Duodenal mucosa (tissue), 2 donors: ENCODE measurements around the gene ELMO3.

Experiments
- H3K27ac ChIP-seq: one replicate; pipeline ENCODE4 v1.7.0; 2013; ENCODE audit warnings: low read depth, low read length
- H3K27me3 ChIP-seq, 2 donors: one replicate each; pipeline ENCODE4 v1.7.0; 2013; ENCODE audit warnings: low read length in 2 of 2, control low read depth in 1 of 2; ENCODE audit not compliant: insufficient read depth in 2 of 2, control insufficient read depth in 1 of 2
- H3K36me3 ChIP-seq, 2 donors: one replicate each; pipeline ENCODE4 v1.7.0; 2013; ENCODE audit warnings: low read length in 2 of 2, control low read depth in 1 of 2; ENCODE audit not compliant: insufficient read depth in 2 of 2, control insufficient read depth in 1 of 2
- H3K4me1 ChIP-seq, 2 donors: one replicate each; pipeline ENCODE4 v1.7.0; 2013; ENCODE audit warnings: low read length in 2 of 2, control low read depth in 1 of 2; ENCODE audit not compliant: insufficient read depth in 2 of 2, control insufficient read depth in 1 of 2
- H3K4me3 ChIP-seq, 2 donors: one replicate each; pipeline ENCODE4 v1.7.0; 2013; ENCODE audit warnings: low read length in 2 of 2, low read depth in 1 of 2
- H3K9ac ChIP-seq, 2 donors: one replicate each; pipeline ENCODE4 v1.7.0; 2013; ENCODE audit warnings: low read length in 2 of 2, low read depth in 1 of 2
- H3K9me3 ChIP-seq, 2 donors: one replicate each; pipeline ENCODE4 v1.7.0; 2013; ENCODE audit warnings: low read length in 2 of 2, control low read depth in 1 of 2; ENCODE audit not compliant: control insufficient read depth in 1 of 2

Gene ELMO3

DNA sequence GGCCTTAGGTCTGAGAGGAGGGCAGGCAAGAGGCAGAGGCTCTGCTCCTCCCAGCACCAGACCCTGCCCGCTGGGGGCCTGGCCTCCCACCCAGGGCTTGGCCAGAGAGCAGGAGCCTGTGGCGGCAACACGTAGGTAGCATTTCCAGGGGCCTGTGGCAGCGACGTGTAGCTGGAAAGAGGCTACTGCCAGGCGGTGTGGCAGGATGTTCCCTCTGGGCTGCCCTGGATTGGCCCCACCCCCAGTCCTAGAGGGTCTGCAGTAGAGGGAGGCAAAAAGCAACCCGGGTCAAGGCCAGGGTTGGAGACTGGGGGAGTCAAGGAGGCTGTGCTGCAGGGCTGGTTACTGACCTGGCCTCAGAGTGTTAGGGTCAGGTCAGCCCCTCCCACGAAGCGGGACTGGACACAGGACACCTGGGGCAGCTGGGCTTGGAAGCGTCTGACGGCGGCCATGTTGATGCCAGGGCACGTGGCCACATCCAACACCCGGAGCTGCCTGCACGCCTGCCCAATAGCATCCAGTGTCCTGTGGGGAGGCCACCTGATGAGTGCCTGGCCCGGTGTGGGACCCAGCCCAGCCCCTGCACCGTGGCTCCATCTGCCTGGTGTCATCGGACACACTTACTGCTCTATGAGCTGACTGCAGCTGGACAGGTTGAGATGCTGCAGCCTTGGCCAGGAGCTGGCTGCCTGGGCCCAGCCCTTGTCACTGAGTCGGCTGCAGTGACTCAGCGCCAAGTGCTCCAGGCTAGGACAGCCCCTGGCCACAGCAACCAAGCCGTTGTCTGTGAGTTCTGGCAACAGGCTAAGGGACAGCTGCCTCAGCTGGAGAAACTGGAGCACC is 8.5 kb downstream of the ELMO3 start:
- H3K4me3 ChIP-seq = no peak overlapping the region
- no peaks in the 10 kb centered on the region for H3K27me3 ChIP-seq
- peaks cover 3 to 20% of the 10 kb centered on the region in 2 donors for H3K36me3 ChIP-seq
- H3K4me1 ChIP-seq = no peaks in the 10 kb centered on the region
- no peak overlapping the region for H3K27ac ChIP-seq
- H3K9ac ChIP-seq = no peak overlapping the region
- no peaks in the 10 kb centered on the region for H3K9me3 ChIP-seq

DNA sequence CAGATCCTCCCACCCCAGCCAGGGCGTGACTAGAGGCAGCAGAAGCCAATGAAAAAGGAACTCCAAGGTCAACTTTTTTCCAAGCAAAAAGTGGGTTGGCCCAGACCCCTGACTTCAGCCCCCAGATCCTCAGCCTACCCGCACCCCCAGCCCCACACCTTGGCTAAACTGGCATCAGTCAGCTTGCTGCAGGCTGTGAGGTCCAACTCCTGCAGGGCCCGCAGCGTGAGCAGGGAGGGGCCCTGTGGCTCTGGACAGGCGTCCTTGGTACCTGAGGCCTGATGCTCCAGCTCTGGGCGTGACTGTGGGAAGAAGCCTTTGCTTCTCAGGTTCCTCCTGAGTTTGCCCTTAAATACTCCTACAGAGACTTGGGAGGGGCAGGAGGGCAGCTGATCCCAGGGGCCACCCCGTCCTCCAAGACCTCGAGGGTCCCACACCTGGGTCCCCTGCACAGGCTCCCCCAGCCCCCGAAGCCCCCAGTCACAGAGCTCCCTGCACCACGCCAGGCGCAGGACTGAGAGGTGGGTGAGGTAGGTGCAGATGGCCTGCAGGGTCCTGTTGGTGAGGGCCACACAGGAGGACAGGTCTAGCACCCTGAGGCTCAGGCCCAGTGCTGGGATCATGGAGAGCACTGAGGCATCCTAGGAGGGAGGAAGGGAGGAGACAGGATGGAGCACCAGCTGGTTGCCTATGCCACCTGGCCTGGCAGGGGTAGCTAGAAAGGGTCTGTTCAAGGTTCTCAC is 9.4 kb downstream of the ELMO3 start:
- Histone ChIP-seq H3K9ac (no peak overlapping the region), H3K4me3 (no peak overlapping the region), H3K9me3 (no peaks in the 10 kb centered on the region), H3K36me3 (peaks cover 0 to 12% of the 10 kb centered on the region in 2 donors), H3K4me1 (peaks cover 2 to 4% of the 10 kb centered on the region in 2 donors), H3K27ac (no peak overlapping the region), H3K27me3 (no peaks in the 10 kb centered on the region)

DNA sequence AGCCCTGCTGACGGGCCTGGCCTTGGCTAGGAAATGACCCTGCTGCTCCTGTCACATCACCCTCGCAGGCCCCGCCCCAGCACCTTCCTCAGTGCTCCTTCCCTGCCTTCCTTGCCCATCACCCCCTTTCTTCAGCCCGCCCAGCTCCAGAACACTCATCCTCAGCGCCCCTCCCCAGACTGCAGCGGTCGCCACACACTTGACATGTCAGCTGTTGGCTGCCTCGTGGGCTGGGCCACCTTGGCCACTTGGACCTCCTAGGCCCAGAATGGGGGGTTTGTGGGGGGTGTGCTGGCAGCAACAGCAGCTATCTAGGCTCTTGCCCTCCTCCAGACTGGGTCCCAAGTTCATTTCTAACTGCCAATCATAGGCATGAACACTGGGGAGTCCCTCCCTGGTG is 10.6 kb downstream of the ELMO3 start:
- no peak overlapping the region for H3K4me3 ChIP-seq
- H3K9me3 ChIP-seq = no peaks in the 10 kb centered on the region
- no peaks in the 10 kb centered on the region for H3K27me3 ChIP-seq
- H3K36me3 ChIP-seq = no peaks in the 10 kb centered on the region
- H3K9ac ChIP-seq = no peak overlapping the region
- no peak overlapping the region for H3K27ac ChIP-seq
- peaks cover 6 to 16% of the 10 kb centered on the region in 2 donors for H3K4me1 ChIP-seq

- no peaks in the 10 kb centered on the region for H3K9me3 ChIP-seq
- no peaks in the 10 kb centered on the region for H3K36me3 ChIP-seq
- no peak overlapping the region for H3K9ac ChIP-seq
- H3K27ac ChIP-seq = no peak overlapping the region
- no peaks in the 10 kb centered on the region for H3K27me3 ChIP-seq
- peaks cover 6 to 16% of the 10 kb centered on the region in 2 donors for H3K4me1 ChIP-seq
- no peak overlapping the region for H3K4me3 ChIP-seq
These were observed 11.4 kb downstream of the ELMO3 start for GRCh38 chr16:67210069-67210937.

- no peak overlapping the region for H3K27ac ChIP-seq
- H3K36me3 ChIP-seq = no peaks in the 10 kb centered on the region
- no peak overlapping the region for H3K4me3 ChIP-seq
- H3K27me3 ChIP-seq = no peaks in the 10 kb centered on the region
- H3K4me1 ChIP-seq = peaks cover 6 to 22% of the 10 kb centered on the region in 2 donors
- no peak overlapping the region for H3K9ac ChIP-seq
- H3K9me3 ChIP-seq = no peaks in the 10 kb centered on the region
These were observed 12.7 kb downstream of the ELMO3 start for GRCh38 chr16:67211674-67212073.

- Histone ChIP-seq H3K36me3 (no peaks in the 10 kb centered on the region), H3K9me3 (no peaks in the 10 kb centered on the region), H3K4me3 (no peak overlapping the region), H3K27ac (no peak overlapping the region), H3K4me1 (peaks cover 6 to 22% of the 10 kb centered on the region in 2 donors), H3K9ac (no peak overlapping the region), H3K27me3 (no peaks in the 10 kb centered on the region)
These were observed 13.8 kb downstream of the ELMO3 start for GRCh38 chr16:67212766-67213165.

DNA sequence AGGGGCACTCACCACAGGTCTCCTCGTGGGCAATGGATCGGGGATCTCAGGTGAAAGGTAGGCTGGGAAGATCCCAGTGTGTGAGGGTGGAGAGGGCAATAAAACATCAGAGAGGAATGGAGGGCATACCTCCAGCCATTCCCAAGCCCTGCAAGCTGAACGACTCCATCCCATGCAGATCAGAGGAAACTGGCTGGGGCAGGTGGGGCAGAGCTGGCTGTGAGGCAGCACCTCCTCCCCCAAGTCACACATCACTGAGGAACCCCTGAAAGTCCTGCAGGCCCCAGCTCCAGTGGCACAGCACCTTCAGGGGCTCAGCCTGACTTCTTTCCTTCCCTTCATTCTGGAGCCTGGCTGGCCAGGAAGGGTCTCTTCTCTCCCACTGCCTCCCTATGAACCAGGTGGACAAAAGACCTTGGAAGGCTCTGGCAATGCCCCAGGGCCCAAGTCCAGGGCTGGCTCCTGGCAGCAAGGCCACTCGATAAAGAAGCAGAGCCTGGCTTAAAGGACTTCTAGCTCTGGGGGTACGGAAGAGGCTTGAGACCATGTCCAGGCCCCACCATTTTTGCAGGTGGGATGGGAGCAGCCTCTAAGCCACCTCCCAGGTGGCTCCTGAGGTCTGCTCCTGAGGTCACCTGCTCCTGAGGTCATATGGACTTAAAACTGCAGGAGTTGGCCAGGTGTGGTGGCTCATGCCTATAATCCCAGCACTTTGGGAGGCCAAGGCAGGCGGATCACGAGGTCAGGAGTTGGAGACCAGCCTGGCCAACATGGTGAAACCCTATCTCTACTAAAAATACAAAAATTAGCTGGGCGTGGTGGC is 14.5 kb downstream of the ELMO3 start:
- H3K4me3 ChIP-seq = no peak overlapping the region
- H3K4me1 ChIP-seq = peaks cover 6 to 22% of the 10 kb centered on the region in 2 donors
- no peaks in the 10 kb centered on the region for H3K36me3 ChIP-seq
- no peak overlapping the region for H3K27ac ChIP-seq
- no peaks in the 10 kb centered on the region for H3K9me3 ChIP-seq
- no peaks in the 10 kb centered on the region for H3K27me3 ChIP-seq
- H3K9ac ChIP-seq = no peak overlapping the region

DNA sequence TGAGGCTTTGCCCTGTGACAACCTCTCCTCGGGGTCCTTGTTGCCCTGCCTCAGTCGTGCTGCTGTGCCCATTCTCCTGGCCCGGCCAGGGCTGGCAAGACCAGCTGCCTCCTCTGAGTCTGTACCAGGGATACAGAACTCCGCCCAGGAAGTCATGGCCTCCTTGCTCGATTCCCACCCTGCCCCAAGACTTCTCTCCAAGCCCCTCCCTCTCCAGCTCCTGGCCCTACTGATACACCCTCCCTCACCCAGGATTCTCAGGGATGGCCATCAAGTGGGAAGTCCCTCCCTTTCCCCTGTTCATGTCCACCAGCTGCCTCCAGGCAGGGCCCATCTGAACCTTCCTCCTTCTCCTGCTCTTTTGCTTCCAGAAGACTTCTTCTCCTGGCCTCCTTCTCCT is 16.8 kb downstream of the ELMO3 start:
- Histone ChIP-seq H3K4me3 (no peak overlapping the region), H3K9ac (no peak overlapping the region), H3K36me3 (no peaks in the 10 kb centered on the region), H3K9me3 (no peaks in the 10 kb centered on the region), H3K27ac (no peak overlapping the region), H3K27me3 (no peaks in the 10 kb centered on the region), H3K4me1 (peaks cover 6 to 22% of the 10 kb centered on the region in 2 donors)

DNA sequence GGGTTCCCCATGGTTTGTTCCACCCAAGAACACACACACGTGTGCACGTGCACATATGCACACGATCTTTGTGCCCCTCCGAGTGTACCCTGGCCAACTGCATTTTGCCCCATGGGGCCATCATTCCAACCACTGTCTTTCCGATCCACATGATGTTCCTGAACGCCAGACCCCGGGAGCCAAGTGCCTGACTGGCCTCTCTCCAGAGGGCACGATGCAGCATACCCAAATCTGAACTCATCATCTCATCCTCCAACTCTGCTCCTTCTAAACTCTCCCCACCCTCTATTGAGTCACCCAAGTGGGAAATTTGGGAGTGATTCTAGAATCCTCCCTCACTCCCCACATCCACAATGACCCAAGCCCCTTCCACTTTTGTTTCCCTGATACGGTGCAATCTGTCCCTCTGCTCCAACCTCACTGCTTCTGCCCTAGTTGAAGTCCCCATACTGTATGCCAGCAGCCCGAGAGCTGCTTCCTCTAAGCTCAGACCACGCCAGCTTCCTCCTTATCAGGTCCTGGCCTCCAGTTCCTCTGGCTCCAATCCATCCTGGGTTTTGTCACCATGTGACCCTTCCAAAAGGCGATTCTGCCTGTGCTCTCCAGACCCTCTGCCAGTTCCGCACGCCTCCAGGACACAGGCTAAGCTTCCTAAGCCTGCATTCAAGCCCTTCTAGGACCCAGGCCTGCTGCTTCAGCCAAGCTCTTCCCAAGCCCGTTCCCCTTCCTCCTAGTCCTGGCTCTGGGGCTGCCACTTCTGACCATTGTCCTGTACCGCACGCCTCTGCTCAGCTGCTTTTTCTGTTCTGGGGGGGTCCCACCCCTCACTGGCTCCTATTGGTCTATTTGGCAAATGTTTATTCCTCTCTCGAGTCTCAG is 17.9 kb downstream of the ELMO3 start:
- Histone ChIP-seq H3K4me1 (peaks cover 6 to 22% of the 10 kb centered on the region in 2 donors), H3K4me3 (peak overlapping the region in 1 of 2 donors; percentile 20), H3K27me3 (no peaks in the 10 kb centered on the region), H3K36me3 (no peaks in the 10 kb centered on the region), H3K9me3 (no peaks in the 10 kb centered on the region), H3K9ac (no peak overlapping the region), H3K27ac (no peak overlapping the region)
